Coronary artery (tissue), 2 donors: ENCODE data around the gene PLCL1.

ENCODE experiments used
- DNase-seq: peaks from one replicate; pipeline ENCODE4 v3.0.0-alpha.2; 2017; ENCODE audit warnings: low spot score
- H3K27ac ChIP-seq, 2 donors: fragments of 200-600 bp; sonication (generic); one replicate each; pipeline ENCODE4 v1.5.1; 2016 to 2019
- H3K4me3 ChIP-seq: fragments of 200-600 bp; sonication (generic); 2 replicates; pipeline ENCODE4 v1.5.1; 2016; ENCODE audit warnings: mild to moderate bottlenecking, moderate library complexity
- TF ChIP-seq, protein P1 (sequence below): fragments of 200-600 bp; sonication (generic); IDR thresholded peaks from one replicate; pipeline ENCODE4 v1.5.1; 2019; ENCODE audit warnings: antibody characterized with exemption

The PLCL1 gene

DNA sequence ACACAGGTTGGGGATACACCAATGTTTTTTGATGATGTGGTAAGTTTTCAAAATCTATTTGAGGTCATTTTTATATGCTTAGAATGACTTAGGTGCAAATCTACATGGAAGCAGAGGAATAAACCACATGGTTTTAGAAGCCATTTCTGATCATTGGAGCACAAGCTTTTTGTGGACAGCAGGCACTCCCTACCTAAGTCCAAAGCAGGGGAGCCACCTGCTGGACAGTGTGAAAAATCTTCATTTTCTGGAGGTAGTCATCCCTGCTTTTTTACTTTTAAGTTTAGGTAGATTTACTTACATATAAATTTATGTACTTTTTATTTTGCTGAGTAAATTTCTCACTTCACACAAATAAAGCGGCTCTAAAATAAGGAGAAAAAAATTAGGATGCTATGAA, 323.2 kb downstream of the PLCL1 start:
- H3K4me3 ChIP-seq, result no peak overlapping the region
- TF ChIP-seq, protein P1, sequence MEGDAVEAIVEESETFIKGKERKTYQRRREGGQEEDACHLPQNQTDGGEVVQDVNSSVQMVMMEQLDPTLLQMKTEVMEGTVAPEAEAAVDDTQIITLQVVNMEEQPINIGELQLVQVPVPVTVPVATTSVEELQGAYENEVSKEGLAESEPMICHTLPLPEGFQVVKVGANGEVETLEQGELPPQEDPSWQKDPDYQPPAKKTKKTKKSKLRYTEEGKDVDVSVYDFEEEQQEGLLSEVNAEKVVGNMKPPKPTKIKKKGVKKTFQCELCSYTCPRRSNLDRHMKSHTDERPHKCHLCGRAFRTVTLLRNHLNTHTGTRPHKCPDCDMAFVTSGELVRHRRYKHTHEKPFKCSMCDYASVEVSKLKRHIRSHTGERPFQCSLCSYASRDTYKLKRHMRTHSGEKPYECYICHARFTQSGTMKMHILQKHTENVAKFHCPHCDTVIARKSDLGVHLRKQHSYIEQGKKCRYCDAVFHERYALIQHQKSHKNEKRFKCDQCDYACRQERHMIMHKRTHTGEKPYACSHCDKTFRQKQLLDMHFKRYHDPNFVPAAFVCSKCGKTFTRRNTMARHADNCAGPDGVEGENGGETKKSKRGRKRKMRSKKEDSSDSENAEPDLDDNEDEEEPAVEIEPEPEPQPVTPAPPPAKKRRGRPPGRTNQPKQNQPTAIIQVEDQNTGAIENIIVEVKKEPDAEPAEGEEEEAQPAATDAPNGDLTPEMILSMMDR, result peak; percentile 51
- no peak overlapping the region for H3K27ac ChIP-seq
- no peak for DNase-seq

DNA sequence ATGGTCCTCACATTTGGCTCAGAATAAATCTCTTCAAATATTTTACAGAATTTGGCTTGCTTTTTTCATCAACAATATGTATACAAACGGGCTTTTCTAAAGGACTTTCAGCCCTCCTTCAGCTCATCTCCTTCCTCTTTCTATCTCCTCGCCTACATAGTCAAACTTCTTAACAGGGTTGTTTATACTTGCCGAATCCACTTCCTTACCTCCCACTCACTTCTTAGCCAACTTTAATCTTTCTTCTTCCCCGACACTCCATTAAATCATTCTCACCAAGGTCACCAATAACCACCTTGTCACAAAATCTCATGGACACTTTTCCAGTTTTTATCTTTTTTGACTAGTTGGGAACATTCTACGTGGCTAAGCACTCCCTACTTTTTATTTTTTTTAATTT, 325.2 kb downstream of the PLCL1 start:
- Histone ChIP-seq H3K27ac (no peak overlapping the region), H3K4me3 (no peak overlapping the region)
- no peak for DNase-seq
- TF ChIP-seq, protein P1, result no peak

GRCh38 chr2:198134293-198134955, 330.0 kb downstream of the PLCL1 start:
- no peak overlapping the region for H3K4me3 ChIP-seq
- TF ChIP-seq, protein P1, result no peak
- H3K27ac ChIP-seq, result no peak overlapping the region
- DNase-seq, result no peak

DNA sequence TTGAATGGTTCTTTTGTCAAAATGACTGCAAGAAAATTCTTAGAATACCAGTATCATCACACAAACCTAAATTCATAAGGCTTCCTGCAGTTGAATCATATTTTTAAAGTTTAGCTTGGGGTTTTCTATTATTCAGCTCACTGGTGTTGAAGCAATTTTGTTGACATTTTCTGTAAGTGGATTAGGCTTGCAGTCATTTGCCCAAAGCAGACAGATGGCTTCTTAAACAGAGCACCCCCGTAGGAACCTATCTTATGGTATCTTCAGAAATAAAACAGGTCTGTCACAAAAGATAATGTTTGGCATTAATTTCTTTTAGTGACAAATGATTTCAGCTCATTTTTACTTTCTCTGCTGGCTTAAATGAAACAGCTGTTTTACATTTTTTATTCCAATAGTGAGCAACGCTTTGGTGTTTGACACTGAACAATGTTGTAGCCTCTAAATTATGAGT, 331.1 kb downstream of the PLCL1 start:
- TF ChIP-seq, protein P1, result no peak
- no peak for DNase-seq
- H3K4me3 ChIP-seq, result no peak overlapping the region
- no peak overlapping the region for H3K27ac ChIP-seq

DNA sequence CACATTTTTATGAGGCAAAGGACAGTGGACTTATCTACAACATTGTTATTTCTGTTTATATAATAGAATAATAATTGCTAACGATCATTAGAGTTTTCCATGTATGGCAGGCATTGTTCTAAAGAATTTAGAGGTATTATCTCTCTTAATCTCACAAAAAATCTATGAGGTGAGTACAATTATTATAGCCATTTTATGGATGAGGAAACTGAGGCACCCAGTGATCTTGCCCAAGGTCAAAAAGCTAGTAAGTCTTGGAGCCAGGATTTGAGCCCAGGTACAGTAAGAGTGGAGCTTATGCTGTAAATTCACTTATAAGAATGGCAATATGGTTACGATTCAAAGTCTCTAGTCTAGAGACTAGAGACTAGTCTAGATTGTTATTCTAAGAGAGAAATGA, 331.7 kb downstream of the PLCL1 start:
- DNase-seq, result no peak
- H3K4me3 ChIP-seq, result no peak overlapping the region
- TF ChIP-seq, protein P1, result no peak
- H3K27ac ChIP-seq, result no peak overlapping the region

DNA sequence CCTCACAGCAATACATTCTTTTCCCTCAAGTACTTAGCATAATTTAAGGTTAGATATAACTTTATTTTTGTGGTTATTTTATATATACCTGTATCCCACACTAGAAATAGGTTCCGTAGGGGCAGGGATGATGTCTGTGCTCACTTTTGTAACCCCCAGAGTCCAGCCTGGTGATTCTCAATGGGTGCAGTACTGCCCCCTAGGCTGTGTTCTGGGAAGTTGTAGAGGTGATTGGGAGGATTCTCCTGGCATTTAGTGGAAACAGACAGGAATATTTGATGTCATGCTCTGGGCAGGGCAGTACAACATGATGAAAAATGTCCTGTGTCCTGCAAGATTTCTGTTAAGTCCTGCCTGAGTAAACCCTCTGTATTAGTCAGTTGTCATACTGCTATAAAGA, 333.3 kb downstream of the PLCL1 start:
- no peak for DNase-seq
- H3K27ac ChIP-seq, result no peak overlapping the region
- no peak overlapping the region for H3K4me3 ChIP-seq
- TF ChIP-seq, protein P1, result no peak

DNA sequence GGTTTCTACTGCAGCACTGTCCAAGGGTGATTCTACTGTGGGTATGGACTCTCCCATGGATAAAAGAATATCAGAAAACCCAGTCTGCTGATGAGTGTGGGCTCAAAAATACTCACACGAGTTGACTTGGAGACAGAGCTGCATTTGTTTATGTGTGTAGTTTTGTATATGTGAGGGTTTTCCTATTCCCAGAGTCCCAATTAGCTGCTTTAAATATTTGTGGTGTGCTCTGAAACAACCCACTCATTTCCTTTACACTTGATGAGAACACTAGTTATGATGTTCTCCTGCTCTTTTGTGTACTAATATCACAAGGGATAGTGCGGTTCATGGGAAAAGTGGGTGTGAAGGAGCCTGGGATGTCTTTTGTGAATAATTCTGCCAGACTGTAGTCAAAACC, 337.3 kb downstream of the PLCL1 start:
- Histone ChIP-seq H3K4me3 (no peak overlapping the region), H3K27ac (no peak overlapping the region)
- TF ChIP-seq, protein P1, result no peak
- DNase-seq, result no peak
